Mucosa of rectum (tissue), 2 donors: ENCODE measurements around the gene MDM4.
"Not testable (repeated sequence)": the region's sequence is repeated elsewhere in the genome, so short reads cannot be mapped to it uniquely, and the experiment has no call there.

Experiments
- H3K27ac ChIP-seq, 2 donors: one replicate each; pipeline ENCODE4 v1.7.0; 2013; ENCODE audit warnings: inconsistent platforms in 2 of 2, low read depth in 2 of 2, low read length in 2 of 2
- H3K27me3 ChIP-seq, 2 donors: one replicate each; pipeline ENCODE4 v1.7.0; 2013; ENCODE audit warnings: low read length in 2 of 2; ENCODE audit not compliant: control insufficient read depth in 2 of 2, insufficient read depth in 2 of 2
- H3K36me3 ChIP-seq, 2 donors: one replicate each; pipeline ENCODE4 v1.7.0; 2013; ENCODE audit warnings: low read length in 2 of 2; ENCODE audit not compliant: control insufficient read depth in 2 of 2, insufficient read depth in 2 of 2
- H3K4me1 ChIP-seq, 2 donors: one replicate each; pipeline ENCODE4 v1.7.0; 2013; ENCODE audit warnings: low read length in 2 of 2, mild to moderate bottlenecking in 1 of 2; ENCODE audit not compliant: control insufficient read depth in 2 of 2, insufficient read depth in 2 of 2
- H3K4me3 ChIP-seq, 2 donors: one replicate each; pipeline ENCODE4 v1.7.0; 2013; ENCODE audit warnings: low read length in 2 of 2
- H3K9ac ChIP-seq, 2 donors: one replicate each; pipeline ENCODE4 v1.7.0; 2013; ENCODE audit warnings: low read length in 2 of 2, low read depth in 1 of 2, mild to moderate bottlenecking in 1 of 2
- H3K9me3 ChIP-seq, 2 donors: one replicate each; pipeline ENCODE4 v1.7.0; 2013; ENCODE audit warnings: low read length in 2 of 2; ENCODE audit not compliant: control insufficient read depth in 2 of 2
- donor health status: healthy.
- donor health status: Normal muscosa, but diverticular disease.

The MDM4 gene

DNA sequence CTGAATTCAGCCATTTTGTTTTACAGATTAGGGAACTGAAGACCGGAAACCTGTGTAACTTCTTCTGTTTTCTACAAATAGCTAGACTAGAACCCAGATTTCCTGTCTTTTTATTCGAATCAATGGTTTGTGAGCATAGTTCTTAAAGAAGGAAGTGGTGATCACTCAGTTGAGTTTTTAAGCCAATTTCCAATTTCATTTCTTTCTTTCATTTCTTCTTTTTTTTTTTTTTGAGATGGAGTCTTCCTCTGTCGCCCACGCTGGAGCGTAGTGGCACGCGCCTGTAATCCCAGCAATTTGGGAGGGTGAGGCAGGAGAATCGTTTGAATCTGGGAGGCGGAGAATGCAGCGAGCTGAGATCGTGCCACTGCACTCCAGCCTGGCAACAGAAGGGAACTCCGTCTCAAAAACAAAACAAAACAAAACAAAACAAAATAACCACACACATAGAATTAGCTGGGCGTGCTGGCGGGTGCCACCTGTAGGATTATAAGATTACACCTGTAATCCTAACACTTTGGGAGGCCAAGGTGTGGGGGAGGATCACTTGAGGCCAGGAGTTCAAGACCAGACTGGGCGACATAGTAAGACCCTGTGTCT lies 3.0 kb upstream of the MDM4 start:
- H3K4me3 ChIP-seq: peak overlapping the region; percentile 31 to 35
- no peaks in the 10 kb centered on the region for H3K9me3 ChIP-seq
- H3K36me3 ChIP-seq: peaks cover 0 to 3% of the 10 kb centered on the region in 2 donors
- no peaks in the 10 kb centered on the region for H3K27me3 ChIP-seq
- H3K4me1 ChIP-seq: peaks cover 14 to 18% of the 10 kb centered on the region in 2 donors
- H3K27ac ChIP-seq: peak overlapping the region; percentile 67
- H3K9ac ChIP-seq: no peak overlapping the region

DNA sequence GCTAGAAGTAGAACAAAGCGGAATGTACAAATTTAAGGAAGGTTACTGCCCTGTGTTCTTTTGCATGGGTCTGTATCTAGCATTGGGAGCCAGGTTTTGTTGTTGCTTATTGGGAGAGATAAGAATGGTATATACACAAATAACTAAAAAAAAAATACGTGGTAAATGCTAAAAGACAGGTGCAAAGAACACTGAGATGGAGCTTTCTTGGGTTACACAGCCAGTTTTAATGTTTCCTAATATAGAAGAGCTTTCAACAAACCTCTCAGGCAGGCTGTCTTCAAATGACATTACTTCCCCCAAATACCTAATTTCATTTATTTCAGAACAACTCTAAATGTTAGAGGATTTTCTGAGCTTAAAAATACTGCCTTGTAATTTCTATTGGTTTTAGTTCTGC lies 1.4 kb upstream of the MDM4 start:
- peaks cover 14 to 18% of the 10 kb centered on the region in 2 donors for H3K4me1 ChIP-seq
- H3K9ac ChIP-seq: no peak overlapping the region
- no peaks in the 10 kb centered on the region for H3K27me3 ChIP-seq
- H3K27ac ChIP-seq: no peak overlapping the region
- peaks cover 0 to 6% of the 10 kb centered on the region in 2 donors for H3K36me3 ChIP-seq
- no peak overlapping the region for H3K4me3 ChIP-seq
- H3K9me3 ChIP-seq: no peaks in the 10 kb centered on the region

DNA sequence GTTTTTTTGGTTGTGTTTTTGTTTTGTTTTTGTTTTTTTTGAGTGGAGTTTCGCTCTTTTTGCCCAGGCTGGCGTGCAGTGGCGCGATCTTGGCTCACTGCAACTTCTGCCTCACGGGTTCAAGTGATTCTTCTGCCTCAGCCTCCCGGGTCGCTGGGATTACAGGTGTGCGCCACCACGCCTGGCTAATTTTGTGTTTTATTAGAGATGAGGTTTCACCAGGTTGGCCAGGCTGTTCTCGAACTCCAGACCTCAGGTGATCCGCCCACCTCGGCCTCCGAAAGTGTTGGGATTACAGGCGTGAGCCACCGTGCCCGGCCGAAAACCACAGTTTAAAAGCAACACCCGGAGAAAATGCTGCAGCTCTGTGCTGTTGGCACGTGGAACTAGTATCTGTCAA lies 1.2 kb downstream of the MDM4 start:
- not testable (repeated sequence) for H3K9ac ChIP-seq, H3K36me3 ChIP-seq, H3K9me3 ChIP-seq, H3K27me3 ChIP-seq
- peak overlapping the region in 1 of 2 donors; percentile 98 for H3K27ac ChIP-seq
- H3K4me1 ChIP-seq: peaks cover 18 to 20% of the 10 kb centered on the region in 2 donors
- H3K4me3 ChIP-seq: peak overlapping the region in 1 of 2 donors; percentile 99

DNA sequence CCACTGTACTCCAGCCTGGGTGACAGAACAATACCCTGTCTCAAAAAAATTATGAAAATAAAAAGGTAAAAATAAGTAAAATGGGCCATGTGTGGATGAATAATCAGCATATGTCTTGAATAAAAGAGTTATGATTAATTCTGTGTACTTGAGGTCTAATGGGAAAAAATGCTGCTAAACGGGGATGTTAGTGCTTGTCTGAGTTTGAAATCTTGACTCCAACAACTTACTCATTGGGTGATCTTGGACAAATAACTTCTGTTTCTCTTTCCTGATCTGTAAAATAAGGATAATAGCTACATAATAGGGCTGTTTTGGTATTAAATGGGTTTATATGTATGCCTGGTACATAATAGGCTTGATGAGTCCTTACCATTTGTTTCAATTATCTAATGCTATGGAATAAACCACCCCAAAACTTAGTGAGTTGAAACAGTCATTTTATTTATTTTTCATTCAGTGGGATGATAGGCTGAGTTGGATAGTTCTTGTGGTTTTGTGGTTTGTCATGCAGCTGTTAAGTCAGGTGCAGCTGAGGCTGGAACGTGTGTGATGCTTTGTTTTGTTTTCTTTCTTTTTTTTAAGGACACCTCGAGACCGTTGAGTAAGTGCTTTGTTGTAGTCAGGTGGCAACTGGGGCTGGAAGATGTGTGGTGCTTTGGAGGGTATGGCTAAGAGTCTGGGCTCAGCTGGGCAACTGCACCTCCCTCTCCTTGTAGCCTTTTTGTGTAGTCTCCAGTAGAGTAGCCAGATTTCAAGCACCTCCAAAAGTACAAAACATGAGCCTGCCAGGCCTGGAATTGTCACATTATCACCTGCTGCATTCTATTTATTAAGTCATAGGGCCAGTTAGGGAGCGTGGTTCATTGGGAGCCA lies 4.9 kb downstream of the MDM4 start:
- Histone ChIP-seq H3K36me3 (peaks cover 3 to 14% of the 10 kb centered on the region in 2 donors), H3K4me1 (peaks cover 12 to 17% of the 10 kb centered on the region in 2 donors), H3K9me3 (peaks cover 0 to 2% of the 10 kb centered on the region in 2 donors), H3K4me3 (peak overlapping the region in 1 of 2 donors; percentile 21), H3K9ac (peak overlapping the region in 1 of 2 donors; percentile 3), H3K27ac (peak overlapping the region; percentile 38 to 71), H3K27me3 (no peaks in the 10 kb centered on the region)

DNA sequence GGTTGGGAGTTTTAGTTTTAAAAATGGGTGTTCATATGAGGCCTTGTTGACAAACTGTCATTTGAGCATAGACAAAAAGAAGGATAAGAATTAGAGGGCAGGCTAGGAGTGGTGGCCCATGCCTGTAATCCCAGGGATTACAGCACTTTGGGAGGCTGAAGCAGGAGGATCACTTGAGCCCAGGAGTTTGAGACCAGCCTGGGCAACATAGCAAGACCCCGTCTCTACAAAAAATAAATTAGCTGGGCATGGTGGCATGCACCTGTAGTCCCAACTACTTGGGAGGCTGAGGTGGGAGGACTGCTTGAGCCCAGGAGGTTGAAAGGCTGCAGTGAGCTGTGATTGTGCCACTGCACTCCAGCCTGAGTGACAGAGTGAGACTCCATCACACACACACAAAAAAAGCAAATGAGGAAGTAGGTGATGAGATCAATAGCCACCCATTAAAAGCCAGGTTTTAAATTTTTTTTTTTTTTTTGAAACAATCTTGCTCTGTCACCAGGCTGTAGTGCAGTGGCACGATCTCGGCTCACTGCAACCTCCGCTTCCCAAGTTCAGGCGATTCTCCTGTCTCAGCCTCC lies 5.8 kb downstream of the MDM4 start:
- not testable (repeated sequence) for H3K27me3 ChIP-seq, H3K9ac ChIP-seq, H3K9me3 ChIP-seq, H3K4me3 ChIP-seq
- H3K36me3 ChIP-seq: peaks cover 8 to 17% of the 10 kb centered on the region in 2 donors
- H3K27ac ChIP-seq: peak overlapping the region in 1 of 2 donors; percentile 61
- peaks cover 9 to 15% of the 10 kb centered on the region in 2 donors for H3K4me1 ChIP-seq

DNA sequence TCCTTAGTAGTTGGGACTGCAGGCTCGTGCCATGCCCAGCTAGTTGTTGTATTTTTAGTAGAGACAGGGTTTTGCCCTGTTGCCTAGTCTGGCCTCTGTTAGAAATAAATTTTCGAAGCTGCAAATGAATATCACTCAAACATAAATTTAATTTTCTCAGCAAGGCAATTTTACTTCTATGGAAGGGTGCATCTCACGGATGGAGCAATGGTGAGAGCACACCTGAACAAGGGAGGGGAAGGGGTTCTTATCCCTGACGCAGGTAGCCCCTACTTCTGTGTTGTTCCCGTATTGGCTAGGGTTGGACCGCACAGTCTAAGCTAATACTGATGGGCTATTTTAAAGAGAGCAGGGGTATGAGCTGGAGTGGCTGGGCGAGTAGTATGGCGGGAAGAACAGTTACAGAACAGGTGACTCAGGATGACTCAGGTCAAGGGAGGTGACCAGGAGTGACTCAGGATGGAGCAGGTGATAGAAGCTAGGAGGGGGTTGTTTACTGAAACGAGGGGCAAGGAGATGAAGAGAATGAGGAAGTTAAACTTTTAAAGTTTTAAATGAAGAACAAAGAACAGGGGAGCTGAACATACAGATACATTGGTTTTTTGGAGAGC lies 7.5 kb downstream of the MDM4 start:
- H3K4me1 ChIP-seq: peaks cover 0 to 6% of the 10 kb centered on the region in 2 donors
- peaks cover 0 to 2% of the 10 kb centered on the region in 2 donors for H3K9me3 ChIP-seq
- no peak overlapping the region for H3K27ac ChIP-seq
- no peak overlapping the region for H3K4me3 ChIP-seq
- peaks cover 17 to 26% of the 10 kb centered on the region in 2 donors for H3K36me3 ChIP-seq
- H3K9ac ChIP-seq: no peak overlapping the region
- H3K27me3 ChIP-seq: no peaks in the 10 kb centered on the region

DNA sequence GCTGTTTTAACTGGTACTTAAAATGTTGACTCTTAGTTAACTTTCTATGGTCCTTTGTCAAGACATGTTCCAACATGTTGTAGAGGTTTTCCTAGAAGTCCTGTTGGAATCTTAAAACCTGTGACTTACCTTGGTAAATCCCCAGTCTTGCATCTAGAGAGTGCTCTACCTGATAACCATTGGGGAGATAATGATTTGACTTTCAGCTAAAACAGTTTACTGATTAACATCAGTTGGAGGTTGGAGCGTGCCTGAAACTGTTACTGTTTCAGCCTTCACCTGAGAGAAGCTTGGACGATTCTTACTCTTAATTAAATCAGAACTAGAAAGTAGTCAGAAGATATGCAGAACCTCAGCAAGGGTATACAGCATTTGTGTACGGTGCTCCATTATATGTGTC lies 8.8 kb downstream of the MDM4 start:
- no peaks in the 10 kb centered on the region for H3K27me3 ChIP-seq
- peaks cover 0 to 6% of the 10 kb centered on the region in 2 donors for H3K4me1 ChIP-seq
- H3K9me3 ChIP-seq: peaks cover 0 to 2% of the 10 kb centered on the region in 2 donors
- H3K9ac ChIP-seq: no peak overlapping the region
- H3K36me3 ChIP-seq: peaks cover 30 to 35% of the 10 kb centered on the region in 2 donors
- no peak overlapping the region for H3K4me3 ChIP-seq
- no peak overlapping the region for H3K27ac ChIP-seq

DNA sequence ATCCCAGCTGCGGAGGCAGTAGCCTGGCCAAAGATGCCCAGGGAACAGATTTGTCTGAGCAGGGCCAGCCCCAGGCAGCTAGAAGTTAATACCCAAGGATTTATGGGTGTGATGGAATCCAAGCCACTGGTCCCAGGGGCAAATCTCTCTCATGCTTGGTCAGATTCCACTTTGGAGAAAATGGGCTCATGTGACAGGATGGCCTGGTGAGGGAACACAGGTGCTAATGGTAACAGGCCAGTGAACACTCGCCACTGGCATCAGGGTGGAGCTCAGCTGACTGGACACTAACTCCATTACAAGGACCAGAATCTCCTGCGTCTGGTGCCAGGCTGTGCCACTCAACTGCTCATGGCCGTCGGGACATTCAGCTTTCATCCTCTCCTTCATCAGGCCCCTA lies 12.0 kb downstream of the MDM4 start:
- Histone ChIP-seq H3K27ac (no peak overlapping the region), H3K9ac (no peak overlapping the region), H3K27me3 (no peaks in the 10 kb centered on the region), H3K4me3 (no peak overlapping the region), H3K4me1 (no peaks in the 10 kb centered on the region), H3K9me3 (peaks cover 0 to 2% of the 10 kb centered on the region in 2 donors), H3K36me3 (peaks cover 49 to 64% of the 10 kb centered on the region in 2 donors)

DNA sequence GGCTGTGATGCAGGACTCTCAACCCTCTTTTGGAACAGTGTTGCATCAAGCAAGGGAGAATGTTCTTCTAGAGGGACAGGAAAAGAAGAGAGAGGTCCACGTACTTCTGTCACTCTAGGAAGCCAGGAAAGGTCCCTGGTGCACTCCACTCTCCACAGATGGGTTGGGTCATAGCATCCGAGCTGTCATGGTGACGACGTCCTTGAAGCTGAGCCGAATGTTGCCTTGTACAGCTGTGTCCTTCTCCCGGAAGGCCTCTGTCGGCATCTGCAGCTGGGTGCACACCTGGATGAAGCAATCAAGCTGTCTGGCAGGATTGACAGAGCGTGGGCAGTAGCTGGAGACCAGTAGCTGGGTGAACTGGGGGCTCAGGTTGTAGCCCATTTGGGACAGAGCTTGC lies 12.5 kb downstream of the MDM4 start:
- Histone ChIP-seq H3K27me3 (no peaks in the 10 kb centered on the region), H3K9me3 (peaks cover 0 to under 1% of the 10 kb centered on the region in 2 donors), H3K4me1 (no peaks in the 10 kb centered on the region), H3K4me3 (no peak overlapping the region), H3K9ac (no peak overlapping the region), H3K27ac (no peak overlapping the region), H3K36me3 (peaks cover 49 to 65% of the 10 kb centered on the region in 2 donors)
